IMR-90 (cell line): ENCODE measurements around the gene TDRD6. TPM values are rescaled to one million over a fixed set of nuclear protein-coding genes. Genes with fewer than 3 reads are reported as not detected.

Source experiments
- ATAC-seq: fragments of 200-7000 bp; cut with Tn5 transposase; 2 replicates; pipeline ENCODE4 v1.9.1; 2020; ENCODE audit warnings: low read depth, mild to moderate bottlenecking, moderate library complexity
- BruUV-seq: library from RNA; stranded (reverse); fragments of 400-500 nt; replicated peaks from 2 replicates; lab custom pipeline; 2021; lab: Mats Ljungman, UMichigan
- CTCF ChIA-PET: fragments of 300-600 bp; formaldehyde crosslinking; extraction: SDS; loops from one replicate; lab custom pipeline; 2021; ENCODE audit warnings: antibody characterized with exemption; lab: Yijun Ruan, JAX
- POLR2A ChIA-PET: fragments of 300-600 bp; sonication (Branson Sonifier 250); formaldehyde crosslinking; loops from one replicate; lab custom pipeline; 2022; ENCODE audit warnings: antibody characterized with exemption; ENCODE audit not compliant: unreplicated experiment; lab: Charles Lee
- DNase-seq: peaks from one replicate; pipeline ENCODE4 v3.0.0; 2013
- H2AFZ ChIP-seq: replicated peaks from 2 replicates; pipeline ENCODE3; 2013; ENCODE audit warnings: low read length, mild to moderate bottlenecking; ENCODE audit not compliant: poor library complexity
- H2AK5ac ChIP-seq: 2 replicates; pipeline ENCODE4 v1.6.1; 2013; ENCODE audit warnings: low read depth, low read length, inconsistent platforms
- H2AK9ac ChIP-seq: replicated peaks from 2 replicates; pipeline ENCODE3; 2013; ENCODE audit warnings: mild to moderate bottlenecking, low read depth, low read length, moderate library complexity; ENCODE audit not compliant: poor library complexity
- H2BK120ac ChIP-seq: 2 replicates; pipeline ENCODE4 v1.6.1; 2013; ENCODE audit warnings: low read depth, low read length, inconsistent platforms
- H2BK15ac ChIP-seq: 3 replicates; pipeline ENCODE4 v1.6.1; 2013; ENCODE audit warnings: low read depth, low read length, inconsistent platforms
- H2BK20ac ChIP-seq: 2 replicates; pipeline ENCODE4 v1.6.1; 2013; ENCODE audit warnings: low read depth, mild to moderate bottlenecking, inconsistent platforms, low read length, moderate library complexity
- H2BK5ac ChIP-seq: 2 replicates; pipeline ENCODE4 v1.6.1; 2013; ENCODE audit warnings: mild to moderate bottlenecking, low read depth, low read length, inconsistent platforms; ENCODE audit not compliant: poor library complexity, severe bottlenecking
- H3K14ac ChIP-seq: replicated peaks from 2 replicates; pipeline ENCODE4 v1.6.1; 2013; ENCODE audit warnings: low read depth, low read length, inconsistent platforms
- H3K18ac ChIP-seq: 2 replicates; pipeline ENCODE4 v1.6.1; 2013; ENCODE audit warnings: low read depth, low read length, control low read depth
- H3K23ac ChIP-seq: 2 replicates; pipeline ENCODE4 v1.6.1; 2013; ENCODE audit warnings: low read depth, low read length, inconsistent platforms
- H3K27ac ChIP-seq: 2 replicates; pipeline ENCODE4 v1.5.1; 2013; ENCODE audit warnings: mild to moderate bottlenecking, control low read depth, low read length; ENCODE audit not compliant: insufficient read depth
- H3K27me3 ChIP-seq: 2 replicates; pipeline ENCODE4 v1.6.1; 2013; ENCODE audit warnings: low read length; ENCODE audit not compliant: control insufficient read depth, insufficient read depth
- H3K36me3 ChIP-seq: 2 replicates; pipeline ENCODE4 v1.6.1; 2013; ENCODE audit warnings: low read length, mixed read lengths; ENCODE audit not compliant: control insufficient read depth, insufficient read depth
- H3K4ac ChIP-seq: 2 replicates; pipeline ENCODE4 v1.6.1; 2013; ENCODE audit warnings: low read depth, low read length, inconsistent platforms
- H3K4me1 ChIP-seq: 2 replicates; pipeline ENCODE4 v1.6.1; 2013; ENCODE audit warnings: low read length, mixed read lengths; ENCODE audit not compliant: control insufficient read depth, insufficient read depth
- H3K4me2 ChIP-seq: 2 replicates; pipeline ENCODE4 v1.6.1; 2013; ENCODE audit warnings: low read depth, mild to moderate bottlenecking, control low read depth, low read length, moderate library complexity
- H3K4me3 ChIP-seq: 2 replicates; pipeline ENCODE4 v1.5.1; 2013; ENCODE audit warnings: low read depth, mild to moderate bottlenecking, control low read depth, low read length, moderate library complexity; ENCODE audit not compliant: insufficient read depth
- H3K56ac ChIP-seq: 2 replicates; pipeline ENCODE4 v1.6.1; 2013; ENCODE audit warnings: low read length, inconsistent platforms; ENCODE audit not compliant: insufficient read depth; ENCODE audit errors: extremely low read depth
- H3K79me1 ChIP-seq, 2 experiments: 2 replicates each; pipeline ENCODE4 v1.6.1; 2013; ENCODE audit warnings: low read length in 2 of 2, inconsistent platforms in 1 of 2, low read depth in 1 of 2
- H3K9ac ChIP-seq: 2 replicates; pipeline ENCODE4 v1.6.1; 2013; ENCODE audit warnings: low read depth, low read length, control low read depth
- H3K9me1 ChIP-seq: 2 replicates; pipeline ENCODE4 v1.6.1; 2013; ENCODE audit warnings: low read length, inconsistent platforms; ENCODE audit not compliant: insufficient read depth
- H3K9me3 ChIP-seq: 2 replicates; pipeline ENCODE4 v1.6.1; 2013; ENCODE audit warnings: low read length; ENCODE audit not compliant: control insufficient read depth, insufficient read depth
- H4K20me1 ChIP-seq: 2 replicates; pipeline ENCODE4 v1.6.1; 2013; ENCODE audit warnings: low read length, inconsistent platforms; ENCODE audit not compliant: insufficient read depth
- H4K5ac ChIP-seq: 2 replicates; pipeline ENCODE4 v1.6.1; 2013; ENCODE audit warnings: mild to moderate bottlenecking, low read depth, low read length, control low read depth
- H4K8ac ChIP-seq, 2 experiments: 2 replicates each; pipeline ENCODE4 v1.6.1; 2013; ENCODE audit warnings: low read depth in 2 of 2, low read length in 2 of 2, control low read depth in 1 of 2, inconsistent platforms in 1 of 2
- H4K91ac ChIP-seq: 2 replicates; pipeline ENCODE4 v1.6.1; 2013; ENCODE audit warnings: low read depth, low read length, inconsistent platforms; ENCODE audit not compliant: insufficient read depth
- BHLHE40 ChIP-seq: fragments of 150-350 bp; IDR thresholded peaks from 2 replicates; pipeline ENCODE4 v1.6.1; 2016; ENCODE audit warnings: mild to moderate bottlenecking, low read depth, low read length
- CHD1 ChIP-seq: IDR thresholded peaks from 2 replicates; pipeline ENCODE4 v1.6.1; 2012; ENCODE audit warnings: low read depth, low read length, improper control_type of control experiment
- FOS ChIP-seq: fragments of 150-350 bp; IDR thresholded peaks from 2 replicates; pipeline ENCODE4 v1.6.1; 2016; ENCODE audit warnings: low read depth, low read length
- MAFK ChIP-seq: IDR thresholded peaks from 2 replicates; pipeline ENCODE4 v1.6.1; 2012; ENCODE audit warnings: low read depth, low read length, improper control_type of control experiment
- MAZ ChIP-seq: IDR thresholded peaks from 2 replicates; pipeline ENCODE4 v1.6.1; 2012; ENCODE audit warnings: low read depth, mild to moderate bottlenecking, low read length, improper control_type of control experiment, moderate library complexity, borderline replicate concordance
- MXI1 ChIP-seq: IDR thresholded peaks from 2 replicates; pipeline ENCODE4 v1.6.1; 2012; ENCODE audit warnings: low read depth, mild to moderate bottlenecking, low read length, moderate library complexity, borderline replicate concordance
- POLR2A ChIP-seq: IDR thresholded peaks from 2 replicates; pipeline ENCODE4 v1.6.1; 2012; ENCODE audit warnings: mild to moderate bottlenecking, low read depth, low read length
- RCOR1 ChIP-seq: IDR thresholded peaks from 2 replicates; pipeline ENCODE4 v1.6.1; 2012; ENCODE audit warnings: mild to moderate bottlenecking, low read length, improper control_type of control experiment; ENCODE audit not compliant: insufficient replicate concordance
- RFX5 ChIP-seq: IDR thresholded peaks from 2 replicates; pipeline ENCODE4 v1.8.0; 2012; ENCODE audit warnings: low read depth, mild to moderate bottlenecking, low read length, moderate library complexity
- USF2 ChIP-seq: fragments of 150-350 bp; IDR thresholded peaks from 2 replicates; pipeline ENCODE4 v1.6.1; 2017; ENCODE audit warnings: mild to moderate bottlenecking, antibody characterized with exemption, low read length, low read depth
- WGBS, 2 experiments: methylation state at CpG; one replicate each; pipeline versions ENCODE4 v1.1.5 to v1.1.7; 2013; ENCODE audit warnings: missing lambda C conversion rate in 2 of 2; ENCODE audit not compliant: insufficient read length in 1 of 2; ENCODE audit errors: extremely low coverage in 2 of 2; 5-methylcytosine and 5-hydroxymethylcytosine counted together
- dilution Hi-C: fragments of 300-500 bp; cut with HindIII; formaldehyde crosslinking; loops from one replicate; pipeline ENCODE4 v1.14.3; 2018; ENCODE audit warnings: low sequenced_read_pairs; ENCODE audit not compliant: unreplicated experiment
- in situ Hi-C: fragments of 300-500 bp; cut with MboI; formaldehyde crosslinking; loops from 3 replicates; pipeline ENCODE4 v1.14.3; 2019; ENCODE audit warnings: low sequenced_read_pairs, inconsistent platforms, mixed read lengths
- intact Hi-C: fragments of 100-400 bp; cut with micrococcal nuclease; formaldehyde crosslinking; loops from 2 replicates; pipeline ENCODE4 v1.10.0; 2022
- polyA plus RNA-seq, 3 experiments: library from polyadenylated mRNA; depleted of rRNA; stranded (reverse); fragments of >200 nt; gene quantifications; 2 replicates each; pipeline ENCODE4 v1.2.3, GENCODE V29; 2012; ENCODE audit warnings: low replicate concordance in 1 of 3
- total RNA-seq: library from RNA; depleted of rRNA; stranded (reverse); fragments of >200 nt; gene quantifications from 2 replicates; pipeline ENCODE4 v1.2.3, GENCODE V29; 2012
- TF ChIP-seq, protein P1 (sequence below): conservative IDR thresholded peaks from 2 replicates; pipeline ENCODE4 v1.5.1; 2012; ENCODE audit warnings: mild to moderate bottlenecking, low read depth, low read length, improper control_type of control experiment
- TF ChIP-seq, protein P2 (sequence below): fragments of 150-350 bp; IDR thresholded peaks from 2 replicates; pipeline ENCODE4 v1.6.1; 2016; ENCODE audit warnings: low read depth, mild to moderate bottlenecking, low read length, moderate library complexity, borderline replicate concordance

The TDRD6 gene
- total and polyA plus RNA-seq, 2 of the 4 experiments (the other 2 are of a cell fraction), result not detected

GRCh38 chr6:46746696-46747095 is 59.0 kb downstream of the TDRD6 start, which contains the start of gene ANKRD66:
ANKRD66 (plus strand) TSS chr6:46746933; CDS start chr6:46751949, 5,016 bp downstream.
- in situ Hi-C loops, result no loop called here
- no peaks in the 10 kb centered on the region for H4K20me1 ChIP-seq
- H3K27ac ChIP-seq, result no peak within 1 kb of the TSS
- H2BK5ac ChIP-seq, result no peak within 1 kb of the TSS
- H4K5ac ChIP-seq, result no peak within 1 kb of the TSS
- no peak within 1 kb of the TSS for H3K4ac ChIP-seq
- POLR2A ChIA-PET, result interaction anchor here (0.6 kb wide), 1 partner anchor 38 kb away, joined by 5 read pairs; no protein-coding TSS in a partner anchor
- no peak within 1 kb of the TSS for H4K91ac ChIP-seq
- no peak within 1 kb of the TSS for H4K8ac ChIP-seq
- no peak within 1 kb of the TSS for H3K9ac ChIP-seq
- H2AK9ac ChIP-seq, result no peak within 1 kb of the TSS
- DNase-seq, result no peak
- H3K79me1 ChIP-seq, result no peaks in the 10 kb centered on the region
- no peak within 1 kb of the TSS for H3K4me3 ChIP-seq
- H2BK15ac ChIP-seq, result no peak within 1 kb of the TSS
- H2BK20ac ChIP-seq, result no peak within 1 kb of the TSS
- H2BK120ac ChIP-seq, result no peak within 1 kb of the TSS
- no peaks in the 10 kb centered on the region for H3K36me3 ChIP-seq
- CTCF ChIA-PET, result no interaction called here
- no peak for TF ChIP-seq FOS
- no peak for TF ChIP-seq MAFK
- TF ChIP-seq MAZ, result no peak
- TF ChIP-seq, protein P1, sequence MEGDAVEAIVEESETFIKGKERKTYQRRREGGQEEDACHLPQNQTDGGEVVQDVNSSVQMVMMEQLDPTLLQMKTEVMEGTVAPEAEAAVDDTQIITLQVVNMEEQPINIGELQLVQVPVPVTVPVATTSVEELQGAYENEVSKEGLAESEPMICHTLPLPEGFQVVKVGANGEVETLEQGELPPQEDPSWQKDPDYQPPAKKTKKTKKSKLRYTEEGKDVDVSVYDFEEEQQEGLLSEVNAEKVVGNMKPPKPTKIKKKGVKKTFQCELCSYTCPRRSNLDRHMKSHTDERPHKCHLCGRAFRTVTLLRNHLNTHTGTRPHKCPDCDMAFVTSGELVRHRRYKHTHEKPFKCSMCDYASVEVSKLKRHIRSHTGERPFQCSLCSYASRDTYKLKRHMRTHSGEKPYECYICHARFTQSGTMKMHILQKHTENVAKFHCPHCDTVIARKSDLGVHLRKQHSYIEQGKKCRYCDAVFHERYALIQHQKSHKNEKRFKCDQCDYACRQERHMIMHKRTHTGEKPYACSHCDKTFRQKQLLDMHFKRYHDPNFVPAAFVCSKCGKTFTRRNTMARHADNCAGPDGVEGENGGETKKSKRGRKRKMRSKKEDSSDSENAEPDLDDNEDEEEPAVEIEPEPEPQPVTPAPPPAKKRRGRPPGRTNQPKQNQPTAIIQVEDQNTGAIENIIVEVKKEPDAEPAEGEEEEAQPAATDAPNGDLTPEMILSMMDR, result no peak
- TF ChIP-seq, protein P2, sequence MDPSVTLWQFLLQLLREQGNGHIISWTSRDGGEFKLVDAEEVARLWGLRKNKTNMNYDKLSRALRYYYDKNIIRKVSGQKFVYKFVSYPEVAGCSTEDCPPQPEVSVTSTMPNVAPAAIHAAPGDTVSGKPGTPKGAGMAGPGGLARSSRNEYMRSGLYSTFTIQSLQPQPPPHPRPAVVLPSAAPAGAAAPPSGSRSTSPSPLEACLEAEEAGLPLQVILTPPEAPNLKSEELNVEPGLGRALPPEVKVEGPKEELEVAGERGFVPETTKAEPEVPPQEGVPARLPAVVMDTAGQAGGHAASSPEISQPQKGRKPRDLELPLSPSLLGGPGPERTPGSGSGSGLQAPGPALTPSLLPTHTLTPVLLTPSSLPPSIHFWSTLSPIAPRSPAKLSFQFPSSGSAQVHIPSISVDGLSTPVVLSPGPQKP, result no peak
- no peak for TF ChIP-seq CHD1
- no peak for TF ChIP-seq RCOR1
- no peak for TF ChIP-seq POLR2A
- no peak for TF ChIP-seq USF2
- TF ChIP-seq MXI1, result no peak
- TF ChIP-seq BHLHE40, result no peak
- TF ChIP-seq RFX5, result no peak
- no CpG with 5 or more reads among the region's 1 CpG for WGBS, 2 experiments
- H2AK5ac ChIP-seq, result no peak within 1 kb of the TSS
- H3K14ac ChIP-seq, result no peak within 1 kb of the TSS
- no TSS peak for BruUV-seq
- no peaks in the 10 kb centered on the region for H3K9me3 ChIP-seq
- intact Hi-C loops, result no loop called here
- ATAC-seq, result no peak
- no peak within 1 kb of the TSS for H2AFZ ChIP-seq
- no peak within 1 kb of the TSS for H3K4me2 ChIP-seq
- no peaks in the 10 kb centered on the region for H3K27me3 ChIP-seq
- dilution Hi-C loops, result no loop called here
- H3K4me1 ChIP-seq, result no peaks in the 10 kb centered on the region
- H3K23ac ChIP-seq, result no peak within 1 kb of the TSS
- H3K9me1 ChIP-seq, result no peaks in the 10 kb centered on the region
- no peak within 1 kb of the TSS for H3K56ac ChIP-seq
- H3K18ac ChIP-seq, result no peak within 1 kb of the TSS
